Keratinocyte (primary cell): ENCODE data around the gene AASDHPPT. TPM values are rescaled to one million over a fixed set of nuclear protein-coding genes. Genes with fewer than 3 reads are reported as not detected.

Experiments
- DNase-seq: peaks from one replicate; pipeline ENCODE4 v3.0.0-alpha.2; 2011; ENCODE audit warnings: low read depth, missing footprints, low spot score
- FAIRE-seq: peaks from 2 replicates; lab custom pipeline; 2011; peaks lifted over from hg19 to GRCh38; lab: Jason Lieb, UNC
- H2AFZ ChIP-seq: 2 replicates; pipeline ENCODE4 v1.6.0; 2012; ENCODE audit warnings: low read length, control low read depth, inconsistent platforms; ENCODE audit not compliant: control insufficient read depth
- H3K27ac ChIP-seq: 2 replicates; pipeline ENCODE4 v1.5.1; 2011; ENCODE audit warnings: low read length; ENCODE audit not compliant: control insufficient read depth, insufficient read depth
- H3K27me3 ChIP-seq: 3 replicates; pipeline ENCODE4 v1.6.0; 2011; ENCODE audit warnings: low read length; ENCODE audit not compliant: control insufficient read depth, insufficient read depth; ENCODE audit errors: extremely low read depth
- H3K36me3 ChIP-seq, 2 experiments: 2 replicates in 1 of 2; 3 replicates in 1 of 2; pipeline ENCODE4 v1.5.1; 2011; ENCODE audit warnings: low read length in 2 of 2, mild to moderate bottlenecking in 1 of 2; ENCODE audit not compliant: control insufficient read depth in 2 of 2, insufficient read depth in 2 of 2; ENCODE audit errors: extremely low read depth in 1 of 2
- H3K4me1 ChIP-seq: 3 replicates; pipeline ENCODE4 v1.5.1; 2011; ENCODE audit warnings: low read length; ENCODE audit not compliant: control insufficient read depth, insufficient read depth; ENCODE audit errors: extremely low read depth
- H3K4me2 ChIP-seq: 3 replicates; pipeline ENCODE4 v1.6.0; 2011; ENCODE audit warnings: low read depth, low read length; ENCODE audit not compliant: control insufficient read depth, insufficient read depth; ENCODE audit errors: extremely low read depth
- H3K4me3 ChIP-seq, 3 experiments: fragments of 200-600 bp in 1 of 3; sonication (generic) in 1 of 3; 2 replicates in 2 of 3; 3 replicates in 1 of 3; pipeline ENCODE4 v1.5.1; 2011 to 2016; ENCODE audit warnings: low read length in 3 of 3, mild to moderate bottlenecking in 3 of 3, control low read depth in 2 of 3, inconsistent platforms in 1 of 3, low read depth in 1 of 3, mixed read lengths in 1 of 3, mixed run types in 1 of 3, moderate library complexity in 1 of 3; ENCODE audit not compliant: control insufficient read depth in 2 of 3, insufficient read depth in 2 of 3; ENCODE audit errors: extremely low read depth in 1 of 3
- H3K79me2 ChIP-seq: 2 replicates; pipeline ENCODE4 v1.6.0; 2012; ENCODE audit warnings: low read length; ENCODE audit not compliant: control insufficient read depth, insufficient read depth
- H3K9ac ChIP-seq: 3 replicates; pipeline ENCODE4 v1.6.0; 2011; ENCODE audit warnings: low read length; ENCODE audit not compliant: control insufficient read depth, insufficient read depth; ENCODE audit errors: extremely low read depth
- H3K9me1 ChIP-seq: 3 replicates; pipeline ENCODE4 v1.6.0; 2011; ENCODE audit warnings: low read length; ENCODE audit not compliant: control insufficient read depth, insufficient read depth; ENCODE audit errors: extremely low read depth
- H3K9me3 ChIP-seq: 2 replicates; pipeline ENCODE4 v1.5.1; 2012; ENCODE audit warnings: low read depth, low read length; ENCODE audit not compliant: control insufficient read depth
- H4K20me1 ChIP-seq: 3 replicates; pipeline ENCODE4 v1.6.0; 2011; ENCODE audit warnings: low read length; ENCODE audit not compliant: control insufficient read depth, insufficient read depth; ENCODE audit errors: extremely low read depth
- CTCF ChIP-seq, 3 experiments: IDR thresholded peaks in 1 of 3; conservative IDR thresholded peaks in 1 of 3; optimal IDR thresholded peaks in 1 of 3; 2 replicates in 2 of 3; 3 replicates in 1 of 3; pipeline versions ENCODE3 to v1.5.1; 2011; ENCODE audit warnings: low read length in 3 of 3, mild to moderate bottlenecking in 3 of 3, moderate library complexity in 2 of 3, control low read depth in 1 of 3, inconsistent platforms in 1 of 3; ENCODE audit not compliant: insufficient read depth in 2 of 3; ENCODE audit errors: extremely low read depth in 1 of 3
- EZH2 ChIP-seq: IDR thresholded peaks from one replicate; pipeline ENCODE4 v1.6.1; 2012; ENCODE audit warnings: inconsistent platforms, mild to moderate bottlenecking, low read length, moderate library complexity
- dilution Hi-C: fragments of 300-500 bp; cut with MboI; formaldehyde crosslinking; loops from one replicate; pipeline ENCODE4 v1.7.0; 2020; ENCODE audit warnings: low sequenced_read_pairs; ENCODE audit not compliant: extremely low pct_ligation_motif_present
- polyA plus RNA-seq, 5 experiments: library from polyadenylated mRNA; depleted of rRNA in 3 of 5; stranded (reverse) in 3 of 5; stranded (forward) in 1 of 5; unstranded in 1 of 5; fragments of >200 nt; gene quantifications; 1 replicate in 1 of 5; 2 replicates in 3 of 5; 3 replicates in 1 of 5; pipeline versions ENCODE4 v1.2.1 to v1.2.3, GENCODE V29; 2011 to 2012; ENCODE audit warnings: missing spikeins in 2 of 5, low read depth in 1 of 5, low replicate concordance in 1 of 5

Gene AASDHPPT
- polyA plus RNA-seq, 1 donor (not counting 4 experiments of a cell fraction or from before 2014, with no cell fraction given), result 53.0 TPM

- Histone ChIP-seq H4K20me1 (no peaks in the 10 kb centered on the region), H3K27me3 (no peaks in the 10 kb centered on the region), H3K79me2 (no peaks in the 10 kb centered on the region), H3K9ac (no peak overlapping the region), H2AFZ (no peak overlapping the region), H3K9me1 (no peaks in the 10 kb centered on the region), H3K4me2 (no peak overlapping the region), H3K36me3 (peaks cover 7 to 12% of the 10 kb centered on the region in 2 experiments), H3K9me3 (no peaks in the 10 kb centered on the region), H3K4me3 (no peak overlapping the region), H3K27ac (no peak overlapping the region), H3K4me1 (peaks cover under 1% of the 10 kb centered on the region)
- TF ChIP-seq CTCF (optimal IDR thresholded peaks at IDR 0.05 in 1 of 3, IDR thresholded peaks at IDR 0.05 in 1 of 3, conservative IDR thresholded peaks at IDR 0.05 in 1 of 3; ENCODE audit: extremely low read depth in 1 of 3, insufficient read depth in 2 of 3, low read length in 3 of 3) (no peak), EZH2 (no peak)
- no peak for DNase-seq
- dilution Hi-C loops, result no loop called here
- no peak for FAIRE-seq
These were observed 21.6 kb downstream of the AASDHPPT start for GRCh38 chr11:106098893-106099553.

DNA sequence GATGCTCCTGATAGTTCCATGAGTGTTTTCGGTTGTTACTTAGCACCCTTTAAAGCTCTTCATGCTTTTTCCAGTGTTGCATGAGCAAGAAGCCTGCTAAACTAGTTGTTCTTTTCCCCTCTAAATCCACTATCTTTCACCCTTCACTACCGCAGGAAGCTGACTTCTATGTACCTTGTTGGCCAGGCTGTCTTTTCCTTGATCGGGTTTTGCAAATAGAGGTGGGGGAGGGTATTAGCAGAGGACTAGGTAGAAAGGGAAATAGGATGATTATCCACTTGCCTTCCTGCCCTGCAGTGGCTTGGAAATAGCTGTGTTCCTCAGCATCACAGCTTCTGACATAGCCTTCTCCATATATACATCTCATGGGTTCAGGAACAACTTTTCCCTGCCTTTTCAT lies 23.9 kb downstream of the AASDHPPT start:
- no peak overlapping the region for H3K4me3 ChIP-seq
- no peak for DNase-seq
- dilution Hi-C loops, result no loop called here

More for the DNA sequence above, 23.9 kb downstream of the AASDHPPT start:
- Histone ChIP-seq H3K4me2 (no peak overlapping the region), H3K4me1 (no peaks in the 10 kb centered on the region), H3K9me3 (no peaks in the 10 kb centered on the region), H2AFZ (no peak overlapping the region), H3K9me1 (no peaks in the 10 kb centered on the region), H3K27me3 (no peaks in the 10 kb centered on the region), H3K27ac (no peak overlapping the region), H4K20me1 (no peaks in the 10 kb centered on the region), H3K36me3 (peaks cover 5 to 9% of the 10 kb centered on the region in 2 experiments), H3K79me2 (no peaks in the 10 kb centered on the region), H3K9ac (no peak overlapping the region)
- FAIRE-seq, result no peak
- TF ChIP-seq EZH2 (no peak), CTCF (optimal IDR thresholded peaks at IDR 0.05 in 1 of 3, IDR thresholded peaks at IDR 0.05 in 1 of 3, conservative IDR thresholded peaks at IDR 0.05 in 1 of 3; ENCODE audit: extremely low read depth in 1 of 3, insufficient read depth in 2 of 3, low read length in 3 of 3) (no peak)
